KMS-11 (cell line): ENCODE measurements around the gene PCDHB11.
A peak's percentile ranks its signal among the peaks of the same experiment; 100 is the strongest.
"Not testable (repeated sequence)": the region's sequence is repeated elsewhere in the genome, so short reads cannot be mapped to it uniquely, and the experiment has no call there.

Source experiments
- H2AFZ ChIP-seq: fragments of 200-600 bp; sonication (generic); 2 replicates; pipeline ENCODE4 v1.6.1; 2016; ENCODE audit warnings: antibody characterized with exemption, mixed run types, low read depth
- H3K27ac ChIP-seq: fragments of 200-600 bp; sonication (generic); 2 replicates; pipeline ENCODE4 v1.6.1; 2016; ENCODE audit warnings: mild to moderate bottlenecking, mixed run types
- H3K27me3 ChIP-seq: fragments of 200-600 bp; sonication (generic); 2 replicates; pipeline ENCODE4 v1.6.1; 2017; ENCODE audit warnings: mild to moderate bottlenecking, low read depth, mixed run types, moderate library complexity; ENCODE audit not compliant: insufficient read depth
- H3K36me3 ChIP-seq: fragments of 200-600 bp; sonication (generic); 2 replicates; pipeline ENCODE4 v1.6.1; 2017; ENCODE audit warnings: mild to moderate bottlenecking, mixed run types; ENCODE audit not compliant: insufficient read depth
- H3K4me1 ChIP-seq: fragments of 200-600 bp; sonication (generic); 2 replicates; pipeline ENCODE4 v1.6.1; 2016; ENCODE audit warnings: mild to moderate bottlenecking, low read depth, mixed run types; ENCODE audit not compliant: poor library complexity, severe bottlenecking
- H3K4me2 ChIP-seq: fragments of 200-600 bp; sonication (generic); 2 replicates; pipeline ENCODE4 v1.7.0; 2016; ENCODE audit warnings: mild to moderate bottlenecking, mixed run types
- H3K4me3 ChIP-seq: fragments of 200-600 bp; sonication (generic); IDR thresholded peaks from 2 replicates; pipeline ENCODE4 v1.6.1; 2017; ENCODE audit warnings: low read depth, low read length, mixed read lengths; ENCODE audit not compliant: insufficient read depth
- H3K79me2 ChIP-seq: fragments of 200-600 bp; sonication (generic); 2 replicates; pipeline ENCODE4 v1.6.1; 2016; ENCODE audit warnings: low read depth, mixed run types; ENCODE audit not compliant: insufficient read depth
- H3K9ac ChIP-seq: fragments of 200-600 bp; sonication (generic); 2 replicates; pipeline ENCODE4 v1.6.1; 2016; ENCODE audit warnings: mild to moderate bottlenecking, mixed run types
- H4K20me1 ChIP-seq: fragments of 200-600 bp; sonication (generic); 2 replicates; pipeline ENCODE4 v1.6.1; 2016; ENCODE audit warnings: mild to moderate bottlenecking, mixed run types; ENCODE audit not compliant: insufficient read depth
- CTCF ChIP-seq: fragments of 200-600 bp; sonication (generic); conservative IDR thresholded peaks from 2 replicates; pipeline ENCODE4 v1.6.1; 2017; ENCODE audit warnings: low read depth, mild to moderate bottlenecking, antibody characterized with exemption, low read length, moderate library complexity, mixed read lengths

Gene PCDHB11

GRCh38 chr5:141199359-141200235, at the start of gene PCDHB11:
PCDHB11 (plus strand) TSS chr5:141199627; CDS start chr5:141199775, 148 bp downstream.
- Histone ChIP-seq H3K4me2 (no peak within 1 kb of the TSS), H3K9ac (no peak within 1 kb of the TSS), H3K4me3 (no peak within 1 kb of the TSS)

GRCh38 chr5:141149812-141150211, 49.6 kb upstream of the PCDHB11 start, which contains the start of gene PCDHB6:
PCDHB6 (plus strand) TSS chr5:141150057; CDS start chr5:141150258, 201 bp downstream.
- H3K4me3 ChIP-seq = no peak within 1 kb of the TSS

More at GRCh38 chr5:141199359-141200235, at the start of gene PCDHB11:
- Histone ChIP-seq H2AFZ (no peak within 1 kb of the TSS; the same call in 1 of the 2 replicates), H3K4me1 (no peaks in the 10 kb centered on the region), H3K27ac (no peak within 1 kb of the TSS), H3K27me3 (no peaks in the 10 kb centered on the region), H3K36me3 (no peaks in the 10 kb centered on the region), H3K79me2 (no peaks in the 10 kb centered on the region), H4K20me1 (no peaks in the 10 kb centered on the region)
- TF ChIP-seq CTCF = peak; percentile 40; the same call in 1 of the 2 replicates

GRCh38 chr5:141150224-141150992, 49.0 kb upstream of the PCDHB11 start:
- no peaks in the 10 kb centered on the region for H3K4me1 ChIP-seq
- no peaks in the 10 kb centered on the region for H3K36me3 ChIP-seq
- H3K9ac ChIP-seq = no peak overlapping the region
- H3K27ac ChIP-seq = no peak overlapping the region
- H3K79me2 ChIP-seq = no peaks in the 10 kb centered on the region
- no peak overlapping the region for H3K4me3 ChIP-seq
- H3K4me2 ChIP-seq = no peak overlapping the region
- no peak overlapping the region for H2AFZ ChIP-seq
- H4K20me1 ChIP-seq = no peaks in the 10 kb centered on the region
- no peak for TF ChIP-seq CTCF
- no peaks in the 10 kb centered on the region for H3K27me3 ChIP-seq

More at GRCh38 chr5:141149812-141150211, 49.6 kb upstream of the PCDHB11 start, which contains the start of gene PCDHB6:
- H3K36me3 ChIP-seq = no peaks in the 10 kb centered on the region
- H3K4me1 ChIP-seq = no peaks in the 10 kb centered on the region
- H3K4me2 ChIP-seq = no peak within 1 kb of the TSS
- no peak within 1 kb of the TSS for H3K27ac ChIP-seq
- no peak within 1 kb of the TSS for H3K9ac ChIP-seq
- H3K79me2 ChIP-seq = no peaks in the 10 kb centered on the region
- no peaks in the 10 kb centered on the region for H3K27me3 ChIP-seq
- no peaks in the 10 kb centered on the region for H4K20me1 ChIP-seq
- no peak for TF ChIP-seq CTCF
- H2AFZ ChIP-seq = no peak within 1 kb of the TSS

GRCh38 chr5:141150993-141151325, 48.5 kb upstream of the PCDHB11 start:
- Histone ChIP-seq H3K4me3 (no peak overlapping the region), H3K27me3 (no peaks in the 10 kb centered on the region), H4K20me1 (no peaks in the 10 kb centered on the region), H2AFZ (no peak overlapping the region), H3K4me2 (no peak overlapping the region), H3K79me2 (no peaks in the 10 kb centered on the region), H3K9ac (no peak overlapping the region), H3K27ac (no peak overlapping the region), H3K36me3 (no peaks in the 10 kb centered on the region), H3K4me1 (no peaks in the 10 kb centered on the region)
- no peak for TF ChIP-seq CTCF

GRCh38 chr5:141151632-141152031, 47.8 kb upstream of the PCDHB11 start:
- H3K4me2 ChIP-seq, H3K36me3 ChIP-seq, H3K9ac ChIP-seq, H3K79me2 ChIP-seq, H4K20me1 ChIP-seq, H3K4me3 ChIP-seq, H2AFZ ChIP-seq, H3K27me3 ChIP-seq, H3K27ac ChIP-seq, H3K4me1 ChIP-seq: not testable (repeated sequence)

- H3K4me2 ChIP-seq, H3K4me1 ChIP-seq, H4K20me1 ChIP-seq, H3K27ac ChIP-seq, H3K9ac ChIP-seq, H3K79me2 ChIP-seq, H3K4me3 ChIP-seq, H3K27me3 ChIP-seq, H3K36me3 ChIP-seq, H2AFZ ChIP-seq: not testable (repeated sequence)
Observed at GRCh38 chr5:141152096-141152495, 47.3 kb upstream of the PCDHB11 start.
